Measurements from ENCODE around the gene SET.

The SET gene

GRCh38 chr9:128732576-128732975 lies 43.6 kb downstream of the SET start:
- DNase-seq = no peak

GRCh38 chr9:128733256-128733655 lies 44.2 kb downstream of the SET start:
- no peak for DNase-seq

- no peak for DNase-seq
These were observed 46.4 kb downstream of the SET start for GRCh38 chr9:128735373-128735772.

- no peak for DNase-seq
These were observed 53.4 kb downstream of the SET start for GRCh38 chr9:128742401-128742800.

- DNase-seq = no peak
These were observed 54.4 kb downstream of the SET start for GRCh38 chr9:128743421-128743820.

All from GOT3 (cell line).